GM12878 (cell line): Measurements from ENCODE around the gene SEC24D.
"Not testable (repeated sequence)": the region's sequence is repeated elsewhere in the genome, so short reads cannot be mapped to it uniquely, and the experiment has no call there.

Experiments
- CREB1 ChIP-seq: IDR thresholded peaks from 2 replicates; pipeline ENCODE4 v1.6.1; 2012; ENCODE audit warnings: low read depth, mild to moderate bottlenecking, inconsistent platforms
- CTCF ChIP-seq, 3 experiments: IDR thresholded peaks in 2 of 3; conservative IDR thresholded peaks in 1 of 3; 2 replicates each; pipeline ENCODE4 v1.5.1; 2011; ENCODE audit warnings: low read depth in 3 of 3, low read length in 3 of 3, mild to moderate bottlenecking in 3 of 3, control low read depth in 2 of 3, moderate library complexity in 2 of 3, inconsistent platforms in 1 of 3, mixed read lengths in 1 of 3; ENCODE audit not compliant: control insufficient read depth in 2 of 3, insufficient read depth in 1 of 3; ENCODE audit errors: extremely low read depth in 1 of 3
- DPF2 ChIP-seq: fragments of 450-650 bp; IDR thresholded peaks from 2 replicates; pipeline ENCODE4 v1.6.1; 2017; ENCODE audit warnings: mild to moderate bottlenecking
- FOS ChIP-seq: IDR thresholded peaks from 3 replicates; pipeline ENCODE4 v1.6.1; 2011; ENCODE audit warnings: borderline replicate concordance; ENCODE audit not compliant: insufficient read length; ENCODE audit errors: extremely low read depth
- MYC ChIP-seq: IDR thresholded peaks from 2 replicates; pipeline ENCODE4 v1.6.1; 2011; ENCODE audit warnings: mild to moderate bottlenecking, low read length, moderate library complexity, inconsistent platforms; ENCODE audit not compliant: insufficient read depth, insufficient replicate concordance, insufficient read length, severe bottlenecking
- NFYA ChIP-seq: IDR thresholded peaks from 2 replicates; pipeline ENCODE4 v1.6.1; 2011; ENCODE audit warnings: low read depth, mild to moderate bottlenecking, low read length, improper control_type of control experiment, borderline replicate concordance
- SIX5 ChIP-seq: IDR thresholded peaks from 2 replicates; pipeline ENCODE4 v1.6.1; 2011; ENCODE audit warnings: mild to moderate bottlenecking, low read depth, low read length, moderate library complexity; ENCODE audit not compliant: severe bottlenecking
- USF1 ChIP-seq: IDR thresholded peaks from 2 replicates; pipeline ENCODE4 v1.6.1; 2011; ENCODE audit warnings: borderline replicate concordance, low read depth, mild to moderate bottlenecking, moderate library complexity, mixed read lengths, low read length; ENCODE audit not compliant: insufficient read depth; ENCODE audit errors: extremely low read length
- ZNF274 ChIP-seq: IDR thresholded peaks from one replicate; pipeline ENCODE4 v1.8.0; 2011; ENCODE audit not compliant: insufficient read length, insufficient read depth
- ZSCAN29 ChIP-seq: fragments of 450-650 bp; IDR thresholded peaks from 2 replicates; pipeline ENCODE4 v1.6.1; 2017; ENCODE audit warnings: mild to moderate bottlenecking, moderate library complexity
- TF ChIP-seq, protein P1 (sequence below): IDR thresholded peaks from 2 replicates; pipeline ENCODE4 v1.6.1; 2012; ENCODE audit warnings: low read depth, low read length, improper control_type of control experiment

DNA sequence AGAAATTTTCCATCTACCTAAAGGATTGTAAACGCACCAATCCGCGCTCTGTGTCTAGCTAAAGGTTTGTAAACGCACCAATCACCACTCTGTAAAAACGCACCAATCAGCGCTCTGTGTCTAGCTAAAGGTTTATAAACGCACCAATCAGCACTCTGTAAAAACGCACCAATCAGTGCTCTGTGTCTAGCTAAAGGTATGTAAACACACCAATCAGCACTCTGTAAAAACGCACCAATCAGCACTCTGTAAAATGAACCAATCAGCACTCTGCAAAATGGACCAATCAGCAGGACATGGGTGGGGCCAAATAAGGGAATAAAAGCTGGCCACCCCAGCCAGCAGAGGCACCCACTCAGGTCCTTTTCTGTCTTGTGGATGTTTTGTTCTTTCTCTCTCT is 42.6 kb upstream of the SEC24D start:
- TF ChIP-seq DPF2; ZNF274; USF1; CREB1; SIX5; CTCF (IDR thresholded peaks at IDR 0.05 in 2 of 3, conservative IDR thresholded peaks at IDR 0.05 in 1 of 3; ENCODE audit: control insufficient read depth in 2 of 3, extremely low read depth in 1 of 3, insufficient read depth in 1 of 3, low read depth in 3 of 3, low read length in 3 of 3); MYC; ZSCAN29; FOS; NFYA: not testable (repeated sequence)
- TF ChIP-seq, protein P1, sequence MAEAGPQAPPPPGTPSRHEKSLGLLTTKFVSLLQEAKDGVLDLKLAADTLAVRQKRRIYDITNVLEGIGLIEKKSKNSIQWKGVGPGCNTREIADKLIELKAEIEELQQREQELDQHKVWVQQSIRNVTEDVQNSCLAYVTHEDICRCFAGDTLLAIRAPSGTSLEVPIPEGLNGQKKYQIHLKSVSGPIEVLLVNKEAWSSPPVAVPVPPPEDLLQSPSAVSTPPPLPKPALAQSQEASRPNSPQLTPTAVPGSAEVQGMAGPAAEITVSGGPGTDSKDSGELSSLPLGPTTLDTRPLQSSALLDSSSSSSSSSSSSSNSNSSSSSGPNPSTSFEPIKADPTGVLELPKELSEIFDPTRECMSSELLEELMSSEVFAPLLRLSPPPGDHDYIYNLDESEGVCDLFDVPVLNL: not testable (repeated sequence)
